H9 (cell line): Measurements from ENCODE around the gene RTP2. TPM values are rescaled to one million over a fixed set of nuclear protein-coding genes. Genes with fewer than 3 reads are reported as not detected.

Experiments used
- DNase-seq: peaks from one replicate; pipeline ENCODE4 v3.0.0-alpha.2; 2017
- H2AFZ ChIP-seq: one replicate; pipeline ENCODE4 v1.6.1; 2013; ENCODE audit warnings: mild to moderate bottlenecking, low read length, control low read depth, moderate library complexity
- H2AK5ac ChIP-seq: 2 replicates; pipeline ENCODE4 v1.6.1; 2013; ENCODE audit warnings: low read length, control low read depth, mixed read lengths; ENCODE audit not compliant: insufficient read length
- H2BK120ac ChIP-seq: one replicate; pipeline ENCODE4 v1.6.1; 2013; ENCODE audit warnings: low read depth, mild to moderate bottlenecking, low read length, control low read depth, inconsistent platforms; ENCODE audit not compliant: poor library complexity, severe bottlenecking
- H2BK12ac ChIP-seq: 2 replicates; pipeline ENCODE4 v1.6.1; 2013; ENCODE audit warnings: low read length, control low read depth, mixed read lengths, low read depth; ENCODE audit not compliant: insufficient read length
- H2BK15ac ChIP-seq: 2 replicates; pipeline ENCODE4 v1.6.1; 2013; ENCODE audit warnings: low read depth, low read length, control low read depth
- H2BK20ac ChIP-seq: one replicate; pipeline ENCODE4 v1.6.1; 2013; ENCODE audit warnings: low read depth, mild to moderate bottlenecking, low read length, control low read depth, inconsistent platforms; ENCODE audit not compliant: poor library complexity, severe bottlenecking
- H2BK5ac ChIP-seq: 2 replicates; pipeline ENCODE4 v1.6.1; 2013; ENCODE audit warnings: low read length, control low read depth, mixed read lengths; ENCODE audit not compliant: insufficient read length
- H3K14ac ChIP-seq: 2 replicates; pipeline ENCODE4 v1.6.1; 2013; ENCODE audit warnings: low read length, control low read depth; ENCODE audit not compliant: insufficient read depth
- H3K18ac ChIP-seq: 2 replicates; pipeline ENCODE4 v1.6.1; 2013; ENCODE audit warnings: low read depth, mild to moderate bottlenecking, mixed read lengths, low read length, control low read depth; ENCODE audit not compliant: insufficient read length
- H3K23ac ChIP-seq: 2 replicates; pipeline ENCODE4 v1.6.1; 2013; ENCODE audit warnings: low read length, control low read depth, mixed read lengths, low read depth; ENCODE audit not compliant: insufficient read length
- H3K23me2 ChIP-seq: 2 replicates; pipeline ENCODE4 v1.6.1; 2013; ENCODE audit warnings: low read depth, mild to moderate bottlenecking, mixed read lengths, low read length, control low read depth; ENCODE audit not compliant: insufficient read length, poor library complexity, severe bottlenecking
- H3K27ac ChIP-seq: 2 replicates; pipeline ENCODE4 v1.5.1; 2013; ENCODE audit warnings: low read length, control low read depth, mixed read lengths, low read depth; ENCODE audit not compliant: insufficient read length
- H3K27me3 ChIP-seq: 2 replicates; pipeline ENCODE4 v1.6.1; 2013; ENCODE audit warnings: low read length, control low read depth, inconsistent platforms; ENCODE audit not compliant: insufficient read depth
- H3K4ac ChIP-seq: 2 replicates; pipeline ENCODE4 v1.6.1; 2013; ENCODE audit warnings: low read depth, mild to moderate bottlenecking, control low read depth, inconsistent platforms, low read length, moderate library complexity
- H3K4me1 ChIP-seq: 2 replicates; pipeline ENCODE4 v1.6.1; 2013; ENCODE audit warnings: low read length, control low read depth, inconsistent platforms; ENCODE audit not compliant: insufficient read depth
- H3K4me2 ChIP-seq: 2 replicates; pipeline ENCODE4 v1.6.1; 2013; ENCODE audit warnings: low read length, control low read depth, mixed read lengths; ENCODE audit not compliant: insufficient read length, insufficient read depth
- H3K56ac ChIP-seq: 2 replicates; pipeline ENCODE4 v1.6.1; 2013; ENCODE audit warnings: low read depth, mild to moderate bottlenecking, mixed read lengths, low read length, control low read depth; ENCODE audit not compliant: insufficient read length
- H3K79me1 ChIP-seq: 2 replicates; pipeline ENCODE4 v1.6.1; 2013; ENCODE audit warnings: low read depth, mild to moderate bottlenecking, moderate library complexity, low read length, control low read depth, inconsistent platforms; ENCODE audit not compliant: insufficient read depth, poor library complexity, severe bottlenecking
- H3K79me2 ChIP-seq: 2 replicates; pipeline ENCODE4 v1.6.1; 2013; ENCODE audit warnings: low read length, control low read depth, inconsistent platforms; ENCODE audit not compliant: insufficient read depth
- H3K9ac ChIP-seq: 2 replicates; pipeline ENCODE4 v1.6.1; 2013; ENCODE audit warnings: low read length, control low read depth, mixed read lengths; ENCODE audit not compliant: insufficient read length; ENCODE audit errors: extremely low read depth
- H3K9me3 ChIP-seq: one replicate; pipeline ENCODE4 v1.6.1; 2013; ENCODE audit warnings: low read depth, low read length, inconsistent platforms; ENCODE audit not compliant: control insufficient read depth
- H3T11ph ChIP-seq: one replicate; pipeline ENCODE4 v1.6.1; 2013; ENCODE audit warnings: mild to moderate bottlenecking, low read length, control low read depth, inconsistent platforms
- H4K20me1 ChIP-seq: one replicate; pipeline ENCODE4 v1.6.1; 2013; ENCODE audit not compliant: control insufficient read depth, insufficient read length, insufficient read depth
- H4K5ac ChIP-seq: 2 replicates; pipeline ENCODE4 v1.6.1; 2013; ENCODE audit warnings: low read depth, mild to moderate bottlenecking, mixed read lengths, low read length, control low read depth; ENCODE audit not compliant: insufficient read length
- H4K8ac ChIP-seq: replicated peaks from 2 replicates; pipeline ENCODE4 v1.6.1; 2013; ENCODE audit warnings: low read length, control low read depth, mixed read lengths, low read depth; ENCODE audit not compliant: insufficient read length
- H4K91ac ChIP-seq: 2 replicates; pipeline ENCODE4 v1.6.1; 2013; ENCODE audit warnings: low read depth, mild to moderate bottlenecking, moderate library complexity, mixed read lengths, low read length, control low read depth; ENCODE audit not compliant: insufficient read length
- H3K27ac Mint-ChIP-seq, 3 experiments: 2 replicates in 2 of 3; 3 replicates in 1 of 3; pipeline ENCODE4 v1.8.0; 2020 to 2021; ENCODE audit warnings: mixed read lengths in 3 of 3, mild to moderate bottlenecking in 1 of 3, moderate library complexity in 1 of 3
- H3K27me3 Mint-ChIP-seq: 2 replicates; pipeline ENCODE4 v1.8.0; 2021; ENCODE audit warnings: low read depth, mild to moderate bottlenecking, moderate library complexity, mixed read lengths
- H3K36me3 Mint-ChIP-seq, 3 experiments: 2 replicates in 2 of 3; 3 replicates in 1 of 3; pipeline ENCODE4 v1.8.0; 2020 to 2021; ENCODE audit warnings: low read depth in 3 of 3, mixed read lengths in 3 of 3; ENCODE audit not compliant: insufficient read depth in 1 of 3
- H3K4me1 Mint-ChIP-seq, 2 experiments: 2 replicates each; pipeline ENCODE4 v1.8.0; 2020; ENCODE audit warnings: mixed read lengths in 2 of 2
- H3K4me3 Mint-ChIP-seq, 2 experiments: 2 replicates in 1 of 2; 3 replicates in 1 of 2; pipeline ENCODE4 v1.8.0; 2020 to 2021; ENCODE audit warnings: mild to moderate bottlenecking in 2 of 2, mixed read lengths in 2 of 2, moderate library complexity in 1 of 2
- H3K9me3 Mint-ChIP-seq, 2 experiments: 2 replicates in 1 of 2; 3 replicates in 1 of 2; pipeline ENCODE4 v1.8.0; 2020; ENCODE audit warnings: mild to moderate bottlenecking in 2 of 2, mixed read lengths in 2 of 2, moderate library complexity in 1 of 2
- WGBS: extraction: QIAGEN DNeasy Blood & Tissue Kit; methylation state at CpG from one replicate; pipeline ENCODE4 v1.1.7; 2013; ENCODE audit warnings: missing lambda C conversion rate, low lambda C conversion rate, mixed read lengths; ENCODE audit not compliant: insufficient read length; ENCODE audit errors: extremely low coverage; 5-methylcytosine and 5-hydroxymethylcytosine counted together
- total RNA-seq: library from RNA; stranded (reverse); gene quantifications from 2 replicates; pipeline ENCODE4 v1.2.1, GENCODE V29; 2021
- TF ChIP-seq, protein P1 (sequence below): fragments of 200-600 bp; sonication (generic); conservative IDR thresholded peaks from 3 replicates; pipeline ENCODE4 v1.8.0; 2021; ENCODE audit warnings: antibody characterized with exemption, mild to moderate bottlenecking

RTP2 gene
- total RNA-seq, 1 experiment from 2014 or later: not detected

DNA sequence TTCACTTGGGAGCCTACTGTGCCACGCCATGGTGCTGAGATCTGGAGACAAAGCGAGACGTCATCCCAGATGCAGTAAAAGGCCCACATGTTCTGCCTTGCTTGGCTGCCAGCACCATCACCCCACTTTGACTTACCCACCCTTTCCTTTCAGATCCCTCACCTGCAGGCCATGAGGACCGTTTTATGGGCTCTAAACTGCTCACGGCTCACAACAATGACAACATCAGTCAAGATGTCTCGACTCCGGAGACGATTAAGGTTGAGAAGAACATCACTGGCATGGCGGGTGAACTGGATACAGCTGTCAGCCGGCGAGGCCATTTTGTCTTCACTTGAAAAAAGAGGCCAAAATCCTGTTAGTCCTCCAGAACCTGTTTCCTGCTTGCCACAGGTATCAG, 31.0 kb upstream of the RTP2 start:
- Histone ChIP-seq H4K20me1 (no peaks in the 10 kb centered on the region), H4K5ac (no peak overlapping the region), H3K79me2 (0 out of 2 replicates have a peak, but pooled peaks cover 1% of the 10 kb centered on the region), H4K8ac (no peak overlapping the region), H3K9me3 (no peaks in the 10 kb centered on the region), H2BK120ac (no peak overlapping the region), H3K9ac (no peak overlapping the region), H4K91ac (no peak overlapping the region), H3T11ph (no peak overlapping the region), H2BK5ac (no peak overlapping the region), H3K18ac (no peak overlapping the region), H3K27ac (no peak overlapping the region), H3K56ac (no peak overlapping the region), H2BK12ac (no peak overlapping the region), H2AK5ac (no peak overlapping the region), H3K23me2 (peaks cover 11% of the 10 kb centered on the region), H3K23ac (no peak overlapping the region), H2AFZ (no peak overlapping the region), H3K79me1 (no peaks in the 10 kb centered on the region), H3K4ac (no peak overlapping the region), H3K4me1 (peaks cover 10% of the 10 kb centered on the region; the same call in 1 of the 2 replicates), H3K27me3 (no peaks in the 10 kb centered on the region; the same call in 1 of the 2 replicates), H2BK15ac (no peak overlapping the region), H2BK20ac (no peak overlapping the region), H3K4me2 (no peak overlapping the region), H3K14ac (no peak overlapping the region)
- DNase-seq: no peak
- Mint-ChIP-seq H3K27ac (no peak overlapping the region), H3K36me3 (peaks cover 2 to 40% (median 37%) of the 10 kb centered on the region in 3 experiments; a peak in 6 of 7 replicates), H3K27me3 (peaks cover 17% of the 10 kb centered on the region), H3K4me1 (peaks cover 20% of the 10 kb centered on the region in 2 experiments), H3K9me3 (no peaks in the 10 kb centered on the region), H3K4me3 (no peak overlapping the region)
- no CpG with 5 or more reads among the region's 11 CpGs for WGBS
- TF ChIP-seq, protein P1, sequence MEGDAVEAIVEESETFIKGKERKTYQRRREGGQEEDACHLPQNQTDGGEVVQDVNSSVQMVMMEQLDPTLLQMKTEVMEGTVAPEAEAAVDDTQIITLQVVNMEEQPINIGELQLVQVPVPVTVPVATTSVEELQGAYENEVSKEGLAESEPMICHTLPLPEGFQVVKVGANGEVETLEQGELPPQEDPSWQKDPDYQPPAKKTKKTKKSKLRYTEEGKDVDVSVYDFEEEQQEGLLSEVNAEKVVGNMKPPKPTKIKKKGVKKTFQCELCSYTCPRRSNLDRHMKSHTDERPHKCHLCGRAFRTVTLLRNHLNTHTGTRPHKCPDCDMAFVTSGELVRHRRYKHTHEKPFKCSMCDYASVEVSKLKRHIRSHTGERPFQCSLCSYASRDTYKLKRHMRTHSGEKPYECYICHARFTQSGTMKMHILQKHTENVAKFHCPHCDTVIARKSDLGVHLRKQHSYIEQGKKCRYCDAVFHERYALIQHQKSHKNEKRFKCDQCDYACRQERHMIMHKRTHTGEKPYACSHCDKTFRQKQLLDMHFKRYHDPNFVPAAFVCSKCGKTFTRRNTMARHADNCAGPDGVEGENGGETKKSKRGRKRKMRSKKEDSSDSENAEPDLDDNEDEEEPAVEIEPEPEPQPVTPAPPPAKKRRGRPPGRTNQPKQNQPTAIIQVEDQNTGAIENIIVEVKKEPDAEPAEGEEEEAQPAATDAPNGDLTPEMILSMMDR: no peak
